K562 (cell line): ENCODE measurements around the gene CLDN15. TPM values are rescaled to one million over a fixed set of nuclear protein-coding genes. Genes with fewer than 3 reads are reported as not detected.

Experiments
- ARHGAP35 ChIP-seq: fragments of 450-650 bp; IDR thresholded peaks from 2 replicates; pipeline ENCODE4 v1.6.1; 2018; ENCODE audit not compliant: partially characterized antibody
- BCOR ChIP-seq: fragments of 450-650 bp; IDR thresholded peaks from 2 replicates; pipeline ENCODE4 v1.6.1; 2016
- DACH1 ChIP-seq: fragments of 450-650 bp; IDR thresholded peaks from 2 replicates; pipeline ENCODE4 v1.6.1; 2018; ENCODE audit not compliant: partially characterized antibody
- DPF2 ChIP-seq: fragments of 450-650 bp; IDR thresholded peaks from 2 replicates; pipeline ENCODE4 v1.6.1; 2016
- ELF4 ChIP-seq: fragments of 450-650 bp; formaldehyde crosslinking; IDR thresholded peaks from 2 replicates; pipeline ENCODE4 v1.4.0; 2022; ENCODE audit warnings: missing genetic modification characterization
- GTF2A2 ChIP-seq: IDR thresholded peaks from 2 replicates; pipeline ENCODE4 v1.6.1; 2016; ENCODE audit warnings: mild to moderate bottlenecking, missing genetic modification characterization, missing compliant biosample characterization
- HDAC3 ChIP-seq: fragments of 450-650 bp; IDR thresholded peaks from 2 replicates; pipeline ENCODE4 v1.6.1; 2018; ENCODE audit warnings: borderline replicate concordance, mild to moderate bottlenecking, moderate library complexity; ENCODE audit not compliant: partially characterized antibody
- HDAC6 ChIP-seq: IDR thresholded peaks from 2 replicates; pipeline ENCODE4 v1.6.1; 2012; ENCODE audit warnings: low read depth, mild to moderate bottlenecking, control low read depth, inconsistent platforms, low read length, moderate library complexity
- HMG20A ChIP-seq: fragments of 450-650 bp; formaldehyde crosslinking; conservative IDR thresholded peaks from 2 replicates; pipeline ENCODE4 v1.4.0; 2020; ENCODE audit warnings: mild to moderate bottlenecking, mixed read lengths
- KDM5B ChIP-seq: fragments of 200-600 bp; sonication (generic); IDR thresholded peaks from 2 replicates; pipeline ENCODE4 v1.6.1; 2012; ENCODE audit warnings: low read depth, mild to moderate bottlenecking, moderate library complexity, low read length, control low read depth, inconsistent platforms; ENCODE audit not compliant: insufficient replicate concordance
- KLF16 ChIP-seq: IDR thresholded peaks from 2 replicates; pipeline ENCODE4 v1.6.1; 2016; ENCODE audit warnings: antibody characterized with exemption
- MAFG ChIP-seq: fragments of 450-650 bp; conservative IDR thresholded peaks from 2 replicates; pipeline ENCODE4 v1.6.1; 2016; ENCODE audit warnings: missing genetic modification characterization, missing compliant biosample characterization
- MAX ChIP-seq: sonication (generic); formaldehyde crosslinking; IDR thresholded peaks from 2 replicates; pipeline ENCODE4 v1.9.0; 2022; ENCODE audit warnings: mild to moderate bottlenecking, missing genetic modification reagents
- MIER1 ChIP-seq: fragments of 450-650 bp; IDR thresholded peaks from 2 replicates; pipeline ENCODE4 v1.6.1; 2016; ENCODE audit warnings: antibody characterized with exemption, mild to moderate bottlenecking, low read depth
- RBM25 ChIP-seq: fragments of 200-400 bp; formaldehyde crosslinking; IDR thresholded peaks from 2 replicates; pipeline ENCODE4 v1.6.1; 2018; ENCODE audit warnings: low read length, low read depth, moderate library complexity; ENCODE audit not compliant: severe bottlenecking
- SREBF1 ChIP-seq: fragments of 150-350 bp; IDR thresholded peaks from 2 replicates; pipeline ENCODE4 v1.6.1; 2014; ENCODE audit warnings: antibody characterized with exemption, low read depth, low read length, borderline replicate concordance
- STAT5A ChIP-seq: IDR thresholded peaks from 2 replicates; pipeline ENCODE4 v1.6.1; 2012; ENCODE audit warnings: low read length, inconsistent platforms, borderline replicate concordance
- TOE1 ChIP-seq, 2 experiments: fragments of 450-650 bp in 1 of 2; sonication (generic) in 1 of 2; formaldehyde crosslinking in 1 of 2; IDR thresholded peaks; 2 replicates each; pipeline versions ENCODE4 v1.7.1 to v1.8.0; 2016 to 2022; ENCODE audit warnings: borderline replicate concordance in 2 of 2, mild to moderate bottlenecking in 2 of 2, antibody characterized with exemption in 1 of 2, inconsistent platforms in 1 of 2, low read depth in 1 of 2, missing genetic modification reagents in 1 of 2, moderate library complexity in 1 of 2
- ZNF583 ChIP-seq: fragments of 250-450 bp; sonication (Bioruptor Pico); IDR thresholded peaks from 2 replicates; pipeline ENCODE4 v1.4.0; 2020
- ZNF778 ChIP-seq: fragments of 450-650 bp; formaldehyde crosslinking; IDR thresholded peaks from 2 replicates; pipeline ENCODE4 v1.4.0; 2020; ENCODE audit warnings: mild to moderate bottlenecking, moderate library complexity
- polyA plus RNA-seq, 8 experiments: library from polyadenylated mRNA; depleted of rRNA in 4 of 8; stranded (reverse) in 5 of 8; unstranded in 3 of 8; fragments of >200 nt; fragmentation: Nextera tagmentation in 2 of 8; fragmentation: Illumina TruSeq in 1 of 8; extraction: Ambion mirVana in 2 of 8; extraction: Trizol in 1 of 8; gene quantifications; 2 replicates each; pipeline versions ENCODE4 v1.2.1 to v1.2.3, GENCODE V29; 2011 to 2014; ENCODE audit warnings: inconsistent platforms in 1 of 8, missing spikeins in 1 of 8
- total RNA-seq, 7 experiments: library from RNA; depleted of rRNA in 6 of 7; stranded (reverse); fragments of >200 nt in 6 of 7; fragmentation: Illumina TruSeq in 2 of 7; extraction: Trizol in 2 of 7; gene quantifications; 2 replicates each; pipeline versions ENCODE4 v1.2.1 to v1.2.3, GENCODE V29; 2011 to 2021; ENCODE audit warnings: low replicate concordance in 1 of 7
- TF ChIP-seq, protein P1 (sequence below): sonication (generic); formaldehyde crosslinking; IDR thresholded peaks from 2 replicates; pipeline ENCODE4 v1.8.1; 2023; ENCODE audit warnings: missing genetic modification reagents, mild to moderate bottlenecking, borderline replicate concordance
- TF ChIP-seq, protein P2 (sequence below): fragments of 250-450 bp; sonication (Bioruptor Pico); IDR thresholded peaks from 2 replicates; pipeline ENCODE4 v1.8.0; 2021; ENCODE audit warnings: moderate library complexity, mild to moderate bottlenecking, inconsistent platforms
- TF ChIP-seq, protein P3 (sequence below): IDR thresholded peaks from 3 replicates; pipeline ENCODE4 v1.6.1; 2011; ENCODE audit warnings: borderline replicate concordance, mild to moderate bottlenecking; ENCODE audit not compliant: insufficient read length, insufficient read depth

Gene CLDN15
- total and polyA plus RNA-seq, 9 of the 15 experiments (the other 6 are each of a cell fraction or from before 2014, with no cell fraction given), result 0.32 to 14.5 (median 7.4) TPM

- TF ChIP-seq TOE1 (IDR thresholded peaks at IDR 0.05; ENCODE audit: borderline replicate concordance), result 0 out of 2 replicates have a peak, but pooled peaks have one; percentile 34
- TF ChIP-seq TOE1 (CRISPR knock-in tag; IDR thresholded peaks at IDR 0.05; ENCODE audit: borderline replicate concordance, low read depth), result no peak
- no peak for TF ChIP-seq BCOR
- TF ChIP-seq HDAC6, result no peak
- TF ChIP-seq, protein P1, sequence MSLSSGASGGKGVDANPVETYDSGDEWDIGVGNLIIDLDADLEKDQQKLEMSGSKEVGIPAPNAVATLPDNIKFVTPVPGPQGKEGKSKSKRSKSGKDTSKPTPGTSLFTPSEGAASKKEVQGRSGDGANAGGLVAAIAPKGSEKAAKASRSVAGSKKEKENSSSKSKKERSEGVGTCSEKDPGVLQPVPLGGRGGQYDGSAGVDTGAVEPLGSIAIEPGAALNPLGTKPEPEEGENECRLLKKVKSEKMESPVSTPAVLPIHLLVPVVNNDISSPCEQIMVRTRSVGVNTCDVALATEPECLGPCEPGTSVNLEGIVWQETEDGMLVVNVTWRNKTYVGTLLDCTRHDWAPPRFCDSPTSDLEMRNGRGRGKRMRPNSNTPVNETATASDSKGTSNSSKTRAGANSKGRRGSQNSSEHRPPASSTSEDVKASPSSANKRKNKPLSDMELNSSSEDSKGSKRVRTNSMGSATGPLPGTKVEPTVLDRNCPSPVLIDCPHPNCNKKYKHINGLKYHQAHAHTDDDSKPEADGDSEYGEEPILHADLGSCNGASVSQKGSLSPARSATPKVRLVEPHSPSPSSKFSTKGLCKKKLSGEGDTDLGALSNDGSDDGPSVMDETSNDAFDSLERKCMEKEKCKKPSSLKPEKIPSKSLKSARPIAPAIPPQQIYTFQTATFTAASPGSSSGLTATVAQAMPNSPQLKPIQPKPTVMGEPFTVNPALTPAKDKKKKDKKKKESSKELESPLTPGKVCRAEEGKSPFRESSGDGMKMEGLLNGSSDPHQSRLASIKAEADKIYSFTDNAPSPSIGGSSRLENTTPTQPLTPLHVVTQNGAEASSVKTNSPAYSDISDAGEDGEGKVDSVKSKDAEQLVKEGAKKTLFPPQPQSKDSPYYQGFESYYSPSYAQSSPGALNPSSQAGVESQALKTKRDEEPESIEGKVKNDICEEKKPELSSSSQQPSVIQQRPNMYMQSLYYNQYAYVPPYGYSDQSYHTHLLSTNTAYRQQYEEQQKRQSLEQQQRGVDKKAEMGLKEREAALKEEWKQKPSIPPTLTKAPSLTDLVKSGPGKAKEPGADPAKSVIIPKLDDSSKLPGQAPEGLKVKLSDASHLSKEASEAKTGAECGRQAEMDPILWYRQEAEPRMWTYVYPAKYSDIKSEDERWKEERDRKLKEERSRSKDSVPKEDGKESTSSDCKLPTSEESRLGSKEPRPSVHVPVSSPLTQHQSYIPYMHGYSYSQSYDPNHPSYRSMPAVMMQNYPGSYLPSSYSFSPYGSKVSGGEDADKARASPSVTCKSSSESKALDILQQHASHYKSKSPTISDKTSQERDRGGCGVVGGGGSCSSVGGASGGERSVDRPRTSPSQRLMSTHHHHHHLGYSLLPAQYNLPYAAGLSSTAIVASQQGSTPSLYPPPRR (CRISPR knock-in tag), result no peak
- TF ChIP-seq MIER1, result no peak
- no peak for TF ChIP-seq ZNF778 (CRISPR knock-in tag)
- TF ChIP-seq SREBF1, result no peak
- no peak for TF ChIP-seq STAT5A
- TF ChIP-seq KDM5B, result peak; percentile 48
- no peak for TF ChIP-seq DPF2
- TF ChIP-seq DACH1, result no peak
- peak; percentile 79; the same call in 1 of the 2 replicates for TF ChIP-seq ELF4 (CRISPR knock-in tag)
- TF ChIP-seq HDAC3, result no peak
- no peak for TF ChIP-seq RBM25
- TF ChIP-seq ZNF583 (CRISPR knock-in tag), result no peak
- no peak for TF ChIP-seq ARHGAP35
- peak; percentile 46; the same call in 1 of the 2 replicates for TF ChIP-seq KLF16
- TF ChIP-seq, protein P2, sequence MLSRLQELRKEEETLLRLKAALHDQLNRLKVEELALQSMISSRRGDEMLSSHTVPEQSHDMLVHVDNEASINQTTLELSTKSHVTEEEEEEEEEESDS (CRISPR knock-in tag), result no peak
- TF ChIP-seq GTF2A2 (tag), result no peak
- TF ChIP-seq MAX (CRISPR knock-in tag), result peak; percentile 68
- TF ChIP-seq, protein P3, sequence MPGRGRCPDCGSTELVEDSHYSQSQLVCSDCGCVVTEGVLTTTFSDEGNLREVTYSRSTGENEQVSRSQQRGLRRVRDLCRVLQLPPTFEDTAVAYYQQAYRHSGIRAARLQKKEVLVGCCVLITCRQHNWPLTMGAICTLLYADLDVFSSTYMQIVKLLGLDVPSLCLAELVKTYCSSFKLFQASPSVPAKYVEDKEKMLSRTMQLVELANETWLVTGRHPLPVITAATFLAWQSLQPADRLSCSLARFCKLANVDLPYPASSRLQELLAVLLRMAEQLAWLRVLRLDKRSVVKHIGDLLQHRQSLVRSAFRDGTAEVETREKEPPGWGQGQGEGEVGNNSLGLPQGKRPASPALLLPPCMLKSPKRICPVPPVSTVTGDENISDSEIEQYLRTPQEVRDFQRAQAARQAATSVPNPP, result no peak
- TF ChIP-seq HMG20A (CRISPR knock-in tag), result no peak
- no peak for TF ChIP-seq MAFG (tag)
Observed at GRCh38 chr7:101217388-101218235, 20.0 kb downstream of the CLDN15 start, which contains the start of the genes PLOD3 and ZNHIT1 (continued).
